OCI-LY7 (cell line): ENCODE measurements around the gene LOXHD1. TPM values are rescaled to one million over a fixed set of nuclear protein-coding genes. Genes with fewer than 3 reads are reported as not detected.

Experiments used
- BruUV-seq: library from RNA; stranded (reverse); fragments of 400-500 nt; replicated peaks from 2 replicates; lab custom pipeline; 2021; lab: Mats Ljungman, UMichigan
- CTCF ChIA-PET: fragments of 300-600 bp; sonication (Branson Sonifier 250); formaldehyde crosslinking; loops from one replicate; lab custom pipeline; 2022; ENCODE audit warnings: antibody characterized with exemption; ENCODE audit not compliant: unreplicated experiment; lab: Charles Lee
- POLR2A ChIA-PET: fragments of 300-600 bp; sonication (Branson Sonifier 250); formaldehyde crosslinking; loops from one replicate; lab custom pipeline; 2022; ENCODE audit warnings: antibody characterized with exemption; lab: Charles Lee
- DNase-seq: peaks from one replicate; pipeline ENCODE4 v3.0.0-alpha.2; 2015; ENCODE audit warnings: low spot score
- H2AFZ ChIP-seq: fragments of 200-600 bp; sonication (generic), shearing (Covaris generic); 2 replicates; pipeline ENCODE4 v1.6.1; 2014; ENCODE audit warnings: mild to moderate bottlenecking, antibody characterized with exemption, low read length, moderate library complexity
- H3K27ac ChIP-seq: fragments of 200-600 bp; sonication (generic); 2 replicates; pipeline ENCODE4 v1.5.1; 2014; ENCODE audit warnings: mixed run types, low read depth, mild to moderate bottlenecking, moderate library complexity, low read length, inconsistent platforms; ENCODE audit not compliant: poor library complexity, severe bottlenecking
- H3K36me3 ChIP-seq: fragments of 200-600 bp; sonication (generic); 2 replicates; pipeline ENCODE4 v1.6.1; 2014; ENCODE audit warnings: mild to moderate bottlenecking, antibody characterized with exemption, low read length, moderate library complexity, mixed read lengths; ENCODE audit not compliant: insufficient read depth
- H3K4me1 ChIP-seq: fragments of 200-600 bp; sonication (generic); 2 replicates; pipeline ENCODE4 v1.5.1; 2014; ENCODE audit warnings: mild to moderate bottlenecking, low read length; ENCODE audit not compliant: insufficient read depth, poor library complexity, severe bottlenecking
- H3K4me2 ChIP-seq: fragments of 200-600 bp; sonication (generic); 2 replicates; pipeline ENCODE4 v1.6.1; 2014; ENCODE audit warnings: mild to moderate bottlenecking, low read length
- H3K4me3 ChIP-seq: fragments of 200-600 bp; sonication (generic); 2 replicates; pipeline ENCODE4 v1.5.1; 2014; ENCODE audit warnings: mild to moderate bottlenecking, low read depth, low read length; ENCODE audit not compliant: poor library complexity, severe bottlenecking
- H3K79me2 ChIP-seq: fragments of 200-600 bp; sonication (generic); 2 replicates; pipeline ENCODE4 v1.6.1; 2016; ENCODE audit warnings: low read depth, mild to moderate bottlenecking, low read length, moderate library complexity, mixed read lengths; ENCODE audit not compliant: insufficient read depth
- H3K9me2 ChIP-seq: fragments of 200-600 bp; sonication (generic); 2 replicates; pipeline ENCODE4 v1.6.1; 2016; ENCODE audit warnings: mild to moderate bottlenecking, low read length, mixed read lengths; ENCODE audit not compliant: insufficient read depth
- H3K9me3 ChIP-seq: fragments of 200-600 bp; sonication (generic); 2 replicates; pipeline ENCODE4 v1.6.1; 2014; ENCODE audit warnings: mild to moderate bottlenecking, mixed run types, low read length, mixed read lengths
- H4K20me1 ChIP-seq: fragments of 200-600 bp; sonication (generic); 2 replicates; pipeline ENCODE4 v1.6.1; 2014; ENCODE audit warnings: mild to moderate bottlenecking, antibody characterized with exemption, low read length, moderate library complexity, mixed read lengths; ENCODE audit not compliant: insufficient read depth
- CTCF ChIP-seq: fragments of 200-600 bp; sonication (generic); conservative IDR thresholded peaks from 2 replicates; pipeline ENCODE4 v1.5.1; 2014; ENCODE audit warnings: mild to moderate bottlenecking, antibody characterized with exemption, low read length, moderate library complexity, mixed read lengths
- EZH2phosphoT487 ChIP-seq: fragments of 200-600 bp; sonication (generic); IDR thresholded peaks from 2 replicates; pipeline ENCODE4 v1.6.1; 2018; ENCODE audit warnings: low read depth, borderline replicate concordance, mild to moderate bottlenecking, mixed run types, antibody characterized with exemption, low read length, moderate library complexity, mixed read lengths
- intact Hi-C: fragments of 100-400 bp; cut with micrococcal nuclease; formaldehyde crosslinking; loops from one replicate; pipeline ENCODE4 v1.10.0; 2022; ENCODE audit not compliant: unreplicated experiment
- total RNA-seq, 2 experiments: library from RNA; depleted of rRNA in 1 of 2; stranded (reverse); fragments of >200 nt in 1 of 2; shearing (Covaris generic) in 1 of 2; gene quantifications; 2 replicates each; pipeline ENCODE4 v1.2.3, GENCODE V29; 2014 to 2022

The LOXHD1 gene
- total RNA-seq, 2 experiments from 2014 or later: not detected

- intact Hi-C loops: no loop called here
- Histone ChIP-seq H3K9me2 (no peaks in the 10 kb centered on the region), H3K4me2 (no peak overlapping the region), H3K79me2 (no peaks in the 10 kb centered on the region), H3K27ac (no peak overlapping the region), H4K20me1 (no peaks in the 10 kb centered on the region), H3K4me3 (no peak overlapping the region), H3K4me1 (no peaks in the 10 kb centered on the region), H3K9me3 (no peaks in the 10 kb centered on the region), H2AFZ (no peak overlapping the region), H3K36me3 (no peaks in the 10 kb centered on the region)
- BruUV-seq: no TSS peak
- no peak for DNase-seq
- TF ChIP-seq CTCF (no peak), EZH2phosphoT487 (no peak)
- ChIA-PET POLR2A (interaction anchor here (0.6 kb wide), 1 partner anchor 265 kb away, joined by 8 read pairs; no protein-coding TSS in a partner anchor), CTCF (no interaction called here)
Observed at GRCh38 chr18:46559296-46559695, 97.7 kb downstream of the LOXHD1 start.

GRCh38 chr18:46556590-46557206 is 100.3 kb downstream of the LOXHD1 start:
- H3K4me1 ChIP-seq: no peaks in the 10 kb centered on the region
- H4K20me1 ChIP-seq: no peaks in the 10 kb centered on the region
- POLR2A ChIA-PET: interaction anchor here (0.6 kb wide), 1 partner anchor 114 kb away, joined by 4 read pairs; no protein-coding TSS in a partner anchor
- no peaks in the 10 kb centered on the region for H3K79me2 ChIP-seq
- TF ChIP-seq CTCF (no peak), EZH2phosphoT487 (no peak)
- H3K4me3 ChIP-seq: no peak overlapping the region
- BruUV-seq: no TSS peak
- CTCF ChIA-PET: no interaction called here
- no peak overlapping the region for H3K4me2 ChIP-seq
- intact Hi-C loops: no loop called here
- no peaks in the 10 kb centered on the region for H3K9me3 ChIP-seq
- no peak overlapping the region for H2AFZ ChIP-seq
- no peak overlapping the region for H3K27ac ChIP-seq
- H3K36me3 ChIP-seq: no peaks in the 10 kb centered on the region
- no peak for DNase-seq
- no peaks in the 10 kb centered on the region for H3K9me2 ChIP-seq

- no peak overlapping the region for H3K4me3 ChIP-seq
- BruUV-seq: no TSS peak
- no peaks in the 10 kb centered on the region for H3K79me2 ChIP-seq
- H3K9me2 ChIP-seq: no peaks in the 10 kb centered on the region
- ChIA-PET POLR2A (no interaction called here), CTCF (no interaction called here)
- TF ChIP-seq CTCF: peak; percentile 53
- no peak for TF ChIP-seq EZH2phosphoT487
- no peaks in the 10 kb centered on the region for H3K4me1 ChIP-seq
- no peaks in the 10 kb centered on the region for H3K9me3 ChIP-seq
- H4K20me1 ChIP-seq: no peaks in the 10 kb centered on the region
- H3K4me2 ChIP-seq: no peak overlapping the region
- no peaks in the 10 kb centered on the region for H3K36me3 ChIP-seq
- peak; percentile 6 for DNase-seq
- intact Hi-C loops: no loop called here
- H3K27ac ChIP-seq: no peak overlapping the region
- no peak overlapping the region for H2AFZ ChIP-seq
Observed at GRCh38 chr18:46555724-46556123, 101.3 kb downstream of the LOXHD1 start.
